ENCODE results near the gene TRDN. TPM values are rescaled to one million over a fixed set of nuclear protein-coding genes. Genes with fewer than 3 reads are reported as not detected.

TRDN gene
- total RNA-seq, 1 experiment from 2014 or later, result 10.4 TPM

- Mint-ChIP-seq H3K4me1 (no peaks in the 10 kb centered on the region; a peak in 1 of 4 replicates), H3K27ac (no peak overlapping the region), H3K36me3 (ENCODE audit: insufficient read depth in 1 of 3, low read depth in 3 of 3) (no peaks in the 10 kb centered on the region), H3K4me3 (no peak overlapping the region), H3K27me3 (ENCODE audit: low read depth) (no peaks in the 10 kb centered on the region), H3K9me3 (no peaks in the 10 kb centered on the region)
- Histone ChIP-seq H3K23me2 (ENCODE audit: insufficient read length, low read depth, low read length, poor library complexity, severe bottlenecking) (no peaks in the 10 kb centered on the region), H3K56ac (ENCODE audit: insufficient read length, low read depth, low read length) (no peak overlapping the region), H3K79me1 (ENCODE audit: insufficient read depth, low read depth, low read length, poor library complexity, severe bottlenecking) (no peaks in the 10 kb centered on the region), H4K91ac (ENCODE audit: insufficient read length, low read depth, low read length) (no peak overlapping the region), H2BK5ac (ENCODE audit: insufficient read length, low read length) (no peak overlapping the region), H4K8ac (replicated peaks; ENCODE audit: insufficient read length, low read depth, low read length) (no peak overlapping the region), H4K5ac (ENCODE audit: insufficient read length, low read depth, low read length) (no peak overlapping the region), H3K27ac (ENCODE audit: insufficient read length, low read depth, low read length) (no peak overlapping the region), H2BK20ac (ENCODE audit: low read depth, low read length, poor library complexity, severe bottlenecking) (no peak overlapping the region), H3K9me3 (ENCODE audit: control insufficient read depth, low read depth, low read length) (no peaks in the 10 kb centered on the region), H2BK15ac (ENCODE audit: low read depth, low read length) (no peak overlapping the region), H3K23ac (ENCODE audit: insufficient read length, low read depth, low read length) (no peak overlapping the region), H2AK5ac (ENCODE audit: insufficient read length, low read length) (no peak overlapping the region), H4K20me1 (ENCODE audit: control insufficient read depth, insufficient read depth, insufficient read length) (no peaks in the 10 kb centered on the region), H3K4me2 (ENCODE audit: insufficient read depth, insufficient read length, low read length) (no peak overlapping the region), H3K79me2 (ENCODE audit: insufficient read depth, low read length) (no peaks in the 10 kb centered on the region), H3K9ac (ENCODE audit: extremely low read depth, insufficient read length, low read length) (no peak overlapping the region), H2AFZ (ENCODE audit: low read length) (no peak overlapping the region), H3K18ac (ENCODE audit: insufficient read length, low read depth, low read length) (no peak overlapping the region), H2BK120ac (ENCODE audit: low read depth, low read length, poor library complexity, severe bottlenecking) (no peak overlapping the region), H3K27me3 (ENCODE audit: insufficient read depth, low read length) (no peaks in the 10 kb centered on the region), H3K4me1 (ENCODE audit: insufficient read depth, low read length) (no peaks in the 10 kb centered on the region), H3T11ph (ENCODE audit: low read length) (no peak overlapping the region), H3K4ac (ENCODE audit: low read depth, low read length) (no peak overlapping the region), H3K14ac (ENCODE audit: insufficient read depth, low read length) (no peak overlapping the region), H2BK12ac (ENCODE audit: insufficient read length, low read depth, low read length) (no peak overlapping the region)
- no peak for DNase-seq
- no CpG with 5 or more reads among the region's 5 CpGs for WGBS (ENCODE audit: extremely low coverage, insufficient read length, low lambda C conversion rate)
- TF ChIP-seq CTCF (conservative IDR thresholded peaks at IDR 0.05), result no peak
Observed at GRCh38 chr6:123171341-123172115, 465.2 kb downstream of the TRDN start.
